CD1c-positive myeloid dendritic cell (primary cell): ENCODE results near the gene PCDH15.

Experiments used
- DNase-seq: peaks from one replicate; pipeline ENCODE4 v3.0.0-alpha.2; 2016; ENCODE audit errors: extremely low spot score

PCDH15 gene

DNA sequence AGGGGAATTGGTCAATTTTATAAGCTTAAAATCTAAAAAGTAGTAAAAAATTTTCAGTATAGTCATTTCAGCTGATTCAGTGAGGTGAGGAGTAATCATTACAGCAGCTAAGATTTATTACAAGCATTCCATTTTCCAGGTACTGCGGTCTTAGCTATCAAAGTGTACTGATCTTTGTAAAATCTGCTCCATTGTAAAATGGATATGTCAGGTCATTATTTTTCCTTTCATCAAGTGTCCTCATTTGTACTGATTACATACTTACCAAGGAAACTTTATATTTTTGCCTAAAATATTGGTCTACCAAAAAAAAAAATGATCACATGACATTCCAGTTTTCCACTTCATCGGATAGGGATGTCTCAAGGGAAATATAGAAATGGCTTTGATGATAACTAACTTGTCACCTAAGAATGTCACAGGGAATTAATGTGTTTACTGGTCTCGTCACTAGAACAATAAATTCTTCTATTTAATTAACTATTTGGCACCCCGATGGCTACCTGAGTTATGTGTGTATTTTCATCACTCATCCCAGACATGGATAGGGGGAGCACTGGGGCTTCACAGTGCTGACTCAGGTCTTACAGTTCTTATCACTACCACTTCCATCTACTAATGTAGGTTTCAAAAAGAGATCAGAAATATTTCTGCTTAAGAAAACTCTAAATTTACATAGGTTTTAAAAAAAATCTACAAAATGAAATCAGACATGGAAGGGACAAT lies 948.4 kb downstream of the PCDH15 start:
- DNase-seq = no peak

DNA sequence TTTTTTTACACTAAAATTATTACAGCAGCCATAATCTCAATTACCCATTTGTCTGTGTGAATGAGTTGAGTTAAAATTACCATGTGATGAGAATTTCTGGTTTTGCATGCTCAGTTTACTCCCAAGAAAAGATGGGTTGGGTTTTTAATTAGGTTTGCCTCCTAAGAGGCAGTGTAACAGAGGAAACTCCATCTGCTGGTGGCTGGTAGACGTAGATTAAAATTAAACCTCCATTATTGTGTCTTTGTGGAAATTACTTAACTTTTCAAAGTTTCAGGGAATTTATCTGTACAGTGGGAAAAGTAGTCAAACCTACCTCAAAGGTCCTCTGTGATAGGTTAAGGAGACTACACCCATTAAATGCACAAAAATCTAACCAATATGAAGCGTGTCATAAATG lies 954.2 kb downstream of the PCDH15 start:
- DNase-seq = no peak

DNA sequence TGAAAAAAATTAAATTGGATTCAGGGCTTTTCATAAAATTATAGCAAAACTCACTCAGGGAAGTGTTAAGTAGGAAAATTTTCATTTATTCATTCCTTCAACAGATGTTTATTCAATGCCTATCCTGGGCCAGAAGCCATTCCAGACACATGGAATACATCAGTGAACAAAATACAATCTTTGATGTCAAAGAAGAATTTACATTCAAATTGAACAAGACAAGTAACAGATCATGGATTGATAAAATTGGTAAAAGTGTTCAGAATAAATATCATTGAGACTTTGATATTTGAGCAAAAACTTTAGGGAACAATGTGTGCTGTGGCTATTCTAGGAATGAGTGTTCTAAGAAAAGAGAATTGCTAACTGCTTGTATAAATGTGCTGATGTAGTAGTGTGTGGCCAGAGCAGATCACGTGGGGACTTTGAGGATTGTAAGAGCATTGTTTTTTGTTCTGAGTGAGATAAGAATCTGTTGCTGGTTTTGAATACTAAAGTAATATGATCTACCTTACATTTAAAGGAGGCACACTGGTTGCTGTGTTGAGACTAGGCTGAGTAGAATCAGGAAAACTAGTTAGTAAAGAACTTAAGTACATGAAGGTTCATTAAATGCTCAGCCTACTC lies 957.2 kb downstream of the PCDH15 start:
- DNase-seq = no peak

DNA sequence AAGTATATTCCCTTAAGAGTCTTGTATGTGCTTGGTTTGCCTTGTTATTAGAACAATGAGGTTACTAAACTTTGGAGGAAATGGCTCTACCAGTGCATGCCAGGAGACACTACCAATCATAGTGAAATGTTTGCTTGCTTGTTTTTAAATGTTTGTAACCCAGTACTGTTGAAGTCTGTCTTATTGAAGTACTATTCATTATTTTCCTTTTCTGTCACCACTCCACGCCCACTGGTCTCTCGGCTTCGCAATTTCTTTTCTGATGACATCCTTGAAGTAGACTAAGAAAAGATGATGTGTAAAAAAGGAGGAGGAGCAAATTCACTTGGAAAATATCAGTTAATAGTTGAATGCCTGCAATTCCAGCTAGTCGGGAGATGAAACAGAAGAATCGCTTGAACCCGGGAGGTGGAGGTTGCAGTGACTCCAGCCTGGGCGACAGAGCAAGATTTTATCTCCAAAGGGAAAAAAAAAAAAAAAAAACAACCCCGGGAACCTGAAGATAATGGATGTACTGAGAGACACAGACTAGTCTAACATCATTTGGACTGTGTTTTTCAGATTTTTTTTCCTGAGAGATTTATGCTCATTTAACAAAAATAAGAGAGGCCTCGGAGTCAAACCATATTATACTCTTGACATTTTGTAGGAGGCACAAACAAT lies 959.4 kb downstream of the PCDH15 start:
- no peak for DNase-seq

DNA sequence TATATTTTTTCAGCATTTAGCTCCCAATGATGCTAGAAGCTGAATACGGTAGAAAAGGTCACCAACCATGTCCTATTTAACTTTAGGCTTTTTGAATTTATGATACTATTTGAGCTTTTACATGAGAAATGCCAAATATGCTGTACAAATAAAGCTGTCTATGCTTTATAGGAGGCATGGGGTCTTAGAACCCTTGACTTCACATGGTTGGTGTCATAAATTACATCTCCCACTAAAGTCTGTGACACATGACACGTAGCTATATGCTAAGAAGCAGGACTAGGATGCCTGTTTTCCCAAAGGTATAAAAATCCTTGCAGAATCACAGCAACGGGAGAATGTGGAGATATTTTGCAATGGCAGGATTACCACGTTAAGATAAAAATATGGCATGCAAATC lies 960.4 kb downstream of the PCDH15 start:
- no peak for DNase-seq

DNA sequence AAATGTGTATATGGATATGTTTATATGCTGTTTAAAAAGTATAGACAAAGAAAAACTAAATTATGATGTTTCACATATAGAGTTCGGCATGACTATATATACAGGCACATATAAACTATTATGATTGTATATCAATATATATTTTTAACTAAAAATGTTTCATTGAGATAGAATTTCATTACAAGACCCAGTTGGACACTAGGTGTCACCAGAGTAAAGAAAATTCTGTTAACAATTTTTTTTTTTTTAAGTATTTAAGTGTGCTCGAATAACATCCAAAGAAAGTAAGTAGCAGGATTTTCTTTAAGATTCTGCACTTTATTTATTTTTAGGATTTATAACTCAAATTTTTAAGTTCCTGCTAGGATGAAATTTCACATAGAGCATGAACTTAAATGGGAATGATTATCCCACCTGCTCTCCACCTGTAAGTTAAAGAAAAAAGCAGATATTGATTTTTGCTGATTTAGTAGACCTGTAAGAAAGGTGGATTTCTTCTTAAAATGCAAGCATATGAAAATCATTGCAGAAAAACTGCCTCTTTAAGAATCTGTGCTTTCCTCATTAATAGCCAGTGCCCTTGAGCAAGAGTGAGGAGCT lies 961.5 kb downstream of the PCDH15 start:
- DNase-seq = peak; percentile 15

DNA sequence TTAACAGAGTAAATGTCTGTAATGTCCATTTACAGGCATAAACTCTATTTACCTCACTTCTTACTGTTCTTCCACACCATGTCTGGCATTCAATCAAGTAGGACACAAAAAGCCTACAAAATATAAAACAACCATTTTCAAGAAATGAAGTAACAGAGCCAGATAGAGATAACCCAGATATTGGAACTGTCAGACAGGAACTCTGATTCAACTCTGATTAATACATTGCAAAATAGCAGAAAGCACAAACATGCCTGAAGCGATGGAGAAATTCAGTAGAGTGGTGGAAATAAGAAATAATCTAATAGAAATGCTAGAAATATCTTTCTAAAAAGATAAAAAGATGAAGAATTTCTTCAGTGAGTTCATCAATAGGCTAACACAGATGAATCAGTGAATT lies 964.4 kb downstream of the PCDH15 start:
- no peak for DNase-seq

DNA sequence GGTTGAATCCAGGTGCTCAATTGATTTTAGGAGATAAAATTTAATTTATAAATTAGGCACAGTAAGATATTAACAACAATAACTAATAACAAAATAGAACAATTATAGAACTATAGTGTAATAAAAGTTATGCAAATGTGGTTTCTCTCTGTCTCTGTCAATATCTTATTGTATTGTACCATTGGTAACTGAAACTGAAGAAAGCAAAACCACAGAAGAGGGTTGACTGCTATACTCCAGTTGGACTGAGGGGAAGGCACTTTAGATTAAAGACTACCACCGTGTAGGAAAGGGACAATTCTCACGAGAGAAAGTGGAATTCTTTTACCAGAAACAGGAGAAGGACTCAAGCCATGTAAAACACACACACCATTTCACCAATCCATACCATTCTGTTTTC lies 967.1 kb downstream of the PCDH15 start:
- no peak for DNase-seq

DNA sequence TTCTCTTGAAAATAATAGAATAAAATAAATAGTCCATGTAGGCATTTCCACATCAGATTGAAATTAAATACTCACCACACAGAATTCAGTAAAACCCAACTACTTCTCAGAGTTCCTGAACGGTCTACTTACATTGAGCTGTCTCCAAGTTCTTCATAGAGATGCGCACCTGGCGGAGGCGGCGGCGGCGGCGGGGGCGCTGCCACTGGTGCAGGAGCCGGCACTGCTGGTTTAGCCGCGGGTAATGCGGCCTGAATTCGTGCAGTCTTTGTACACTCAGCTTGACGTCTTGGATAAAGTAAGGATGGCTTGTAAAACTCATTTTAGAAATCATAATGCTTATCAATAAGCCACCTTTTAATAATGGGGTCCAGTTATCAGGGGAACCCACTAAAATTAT lies 973.8 kb downstream of the PCDH15 start:
- DNase-seq = no peak

DNA sequence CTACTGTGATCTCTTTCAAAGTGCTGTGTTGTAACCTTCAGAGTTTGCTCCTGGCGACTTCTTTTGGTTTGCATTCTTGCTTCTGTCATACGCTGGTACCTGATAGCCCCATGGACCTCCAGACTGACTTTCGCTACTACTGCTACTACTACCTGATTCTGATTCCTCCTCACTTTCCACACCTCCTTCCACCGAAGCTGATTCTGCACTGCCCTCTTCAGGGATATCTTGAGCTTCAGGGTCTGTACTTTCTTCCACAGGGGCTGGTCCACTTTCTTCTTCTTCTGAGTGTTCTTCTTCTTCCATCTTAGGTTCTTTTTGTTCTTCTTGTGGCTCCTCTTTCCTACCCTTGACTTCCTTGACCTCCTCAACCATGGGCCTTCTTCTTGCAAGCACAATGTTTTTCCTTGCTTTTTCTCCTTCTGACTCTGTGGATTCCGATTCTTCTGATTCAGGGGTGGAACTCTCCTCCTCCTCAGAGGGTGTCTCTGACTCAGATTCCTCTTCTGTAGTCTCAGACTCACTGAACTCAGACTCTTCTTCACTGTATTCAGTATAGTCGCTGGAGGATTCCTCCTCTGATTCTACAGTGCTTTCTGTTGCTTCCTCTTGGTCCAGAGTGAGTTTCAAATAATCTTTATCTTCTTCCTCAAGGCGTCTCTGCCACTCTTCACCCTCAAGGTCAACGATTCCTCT lies 992.2 kb downstream of the PCDH15 start:
- DNase-seq = no peak

DNA sequence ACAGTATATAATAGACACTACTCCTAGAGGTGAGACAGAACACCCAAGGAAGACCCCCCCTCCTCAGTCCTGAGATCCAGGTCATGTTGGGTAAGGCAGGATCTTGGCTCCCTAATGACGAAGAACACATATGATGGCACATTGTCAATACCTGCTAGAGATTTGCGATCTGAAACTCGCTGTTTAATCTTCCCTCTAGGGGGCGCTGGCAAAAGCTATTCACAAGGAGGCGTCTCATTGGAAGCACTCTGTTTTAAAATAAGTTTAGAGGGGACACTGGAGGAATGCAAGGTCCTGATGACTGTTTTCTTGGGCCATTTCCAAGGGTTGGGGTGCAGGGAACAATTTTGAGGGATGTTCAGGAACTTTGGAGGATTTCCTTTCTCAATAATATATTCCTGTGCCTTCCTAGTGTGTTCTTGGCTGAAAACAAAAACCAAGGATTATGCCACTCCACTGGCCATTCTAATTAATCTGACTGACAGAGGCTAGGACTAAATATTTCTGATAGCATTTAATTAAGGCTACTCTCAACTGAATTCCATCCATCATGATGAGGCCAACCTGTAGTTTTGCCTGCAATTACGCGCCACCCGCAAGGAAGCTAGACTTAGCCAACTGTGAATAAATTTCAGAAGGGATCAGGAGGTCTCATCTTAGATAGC lies 1014.7 kb downstream of the PCDH15 start:
- DNase-seq = no peak

DNA sequence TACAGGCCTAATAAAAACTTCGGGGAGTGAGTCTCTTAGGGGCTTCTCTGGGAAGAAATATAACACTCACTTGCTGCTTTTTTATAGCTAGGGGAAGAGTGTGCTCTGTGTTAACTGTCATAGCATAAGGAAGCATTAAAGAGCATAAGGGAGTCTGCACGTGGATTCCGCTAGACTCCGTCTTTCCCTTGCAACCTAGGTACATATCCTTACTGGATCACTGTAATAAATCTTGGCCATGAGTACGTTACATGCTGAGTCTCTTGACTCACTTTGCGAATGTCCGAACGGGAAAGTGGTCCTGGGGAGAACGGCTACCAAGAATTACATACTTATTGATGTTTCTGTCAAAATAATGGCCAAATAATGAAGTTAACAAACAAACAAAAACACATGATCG lies 1029.3 kb downstream of the PCDH15 start:
- DNase-seq = no peak

DNA sequence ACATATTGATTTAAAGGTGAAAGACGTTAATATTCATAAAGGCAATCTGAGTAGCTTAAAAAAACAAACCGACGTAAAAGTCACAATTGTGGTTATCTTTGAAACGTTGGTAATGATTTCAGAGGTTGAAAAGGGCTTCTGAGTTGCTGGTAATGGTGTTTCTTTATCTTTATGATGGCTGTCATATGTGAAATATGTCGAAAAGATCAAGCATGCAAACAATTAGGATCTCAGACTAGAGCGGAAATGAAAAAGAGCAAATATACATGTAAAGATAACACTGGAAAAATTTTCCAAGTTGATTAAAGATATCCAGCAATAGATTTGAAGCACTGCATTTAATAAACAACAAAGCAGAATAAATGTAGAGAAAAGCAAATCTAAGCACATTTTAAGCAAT lies 1030.1 kb downstream of the PCDH15 start:
- no peak for DNase-seq

DNA sequence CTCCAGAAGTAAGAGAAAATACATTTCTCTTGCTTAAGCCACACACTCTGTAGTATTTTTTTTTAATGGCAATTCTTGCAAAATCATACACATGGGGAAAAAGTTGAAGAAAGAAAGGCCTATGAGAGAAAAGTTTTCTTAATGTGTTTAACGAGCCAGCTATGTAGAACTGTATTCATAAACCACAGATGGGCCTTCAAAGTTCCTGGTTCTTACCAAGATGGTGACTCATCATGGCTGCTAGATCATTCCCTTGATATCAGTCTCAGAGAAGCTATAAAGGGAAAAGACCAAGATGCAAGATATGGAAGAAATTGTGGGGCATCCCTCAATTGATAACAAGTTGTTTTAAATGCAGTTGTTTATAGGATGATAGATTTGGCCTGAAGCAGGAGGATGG lies 1035.7 kb downstream of the PCDH15 start:
- DNase-seq = no peak

DNA sequence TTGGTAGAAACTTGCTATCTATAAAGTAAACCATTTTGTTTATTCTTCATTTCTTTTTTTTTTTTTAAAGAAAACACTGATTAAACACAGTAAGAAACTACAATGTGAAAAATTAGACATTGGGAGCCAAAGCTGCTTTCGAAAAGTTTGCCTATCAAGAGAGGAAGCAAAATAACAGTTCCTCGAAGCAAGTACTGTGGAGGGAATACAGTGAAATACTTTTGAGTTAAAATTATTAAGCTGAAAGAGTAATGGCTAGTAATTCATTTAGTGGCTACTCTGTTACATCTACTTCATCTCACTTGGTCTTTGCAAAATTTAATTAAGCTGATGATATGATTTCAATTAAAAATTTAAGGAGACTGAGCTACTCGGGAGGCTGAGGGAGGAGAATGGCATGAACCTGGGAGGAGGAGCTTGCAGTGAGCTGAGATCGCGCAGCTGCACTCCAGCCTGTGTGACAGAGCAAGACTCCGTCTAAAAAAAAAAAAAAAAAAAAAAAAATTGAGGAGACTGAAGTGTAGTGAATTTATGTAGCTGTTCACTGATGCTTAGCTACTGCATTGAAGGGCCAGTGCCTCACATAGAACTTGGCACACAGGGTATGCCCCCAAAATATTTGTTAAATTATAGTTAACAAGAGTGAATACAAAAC lies 1046.3 kb downstream of the PCDH15 start:
- no peak for DNase-seq
